Measurements from ENCODE around the gene CLDN24. TPM values are rescaled to one million over a fixed set of nuclear protein-coding genes. Genes with fewer than 3 reads are reported as not detected.

CLDN24 gene
- total RNA-seq, 1 donor from 2014 or later: not detected

- ATAC-seq (ENCODE audit: low read depth) (no peak), DNase-seq (no peak)
- intact Hi-C loops (cut with micrococcal nuclease): no loop called here
- ChIA-PET CTCF (no interaction called here), POLR2A (no interaction called here)
- peaks cover 2% of the 10 kb centered on the region for H3K27me3 Mint-ChIP-seq
- H3K9me3 Mint-ChIP-seq: no peaks in the 10 kb centered on the region
- no peak for TF ChIP-seq CTCF (IDR thresholded peaks at IDR 0.05)
- H3K4me1 Mint-ChIP-seq: no peaks in the 10 kb centered on the region
- H3K27ac Mint-ChIP-seq: no peak overlapping the region
- H3K4me3 Mint-ChIP-seq: no peak overlapping the region
- no peaks in the 10 kb centered on the region for H3K36me3 Mint-ChIP-seq (ENCODE audit: low read depth)
Measured at GRCh38 chr4:183362916-183363542, 40.8 kb upstream of the CLDN24 start.

GRCh38 chr4:183362036-183362435, 39.8 kb upstream of the CLDN24 start:
- Mint-ChIP-seq H3K27me3 (peaks cover 2% of the 10 kb centered on the region), H3K4me1 (no peaks in the 10 kb centered on the region), H3K4me3 (no peak overlapping the region), H3K27ac (no peak overlapping the region), H3K36me3 (ENCODE audit: low read depth) (no peaks in the 10 kb centered on the region), H3K9me3 (no peaks in the 10 kb centered on the region)
- POLR2A ChIA-PET: no interaction called here
- DNase-seq (no peak), ATAC-seq (ENCODE audit: low read depth) (no peak)
- intact Hi-C loops (cut with micrococcal nuclease): no loop called here
- CTCF ChIA-PET: no interaction called here
- TF ChIP-seq CTCF (IDR thresholded peaks at IDR 0.05): no peak

DNA sequence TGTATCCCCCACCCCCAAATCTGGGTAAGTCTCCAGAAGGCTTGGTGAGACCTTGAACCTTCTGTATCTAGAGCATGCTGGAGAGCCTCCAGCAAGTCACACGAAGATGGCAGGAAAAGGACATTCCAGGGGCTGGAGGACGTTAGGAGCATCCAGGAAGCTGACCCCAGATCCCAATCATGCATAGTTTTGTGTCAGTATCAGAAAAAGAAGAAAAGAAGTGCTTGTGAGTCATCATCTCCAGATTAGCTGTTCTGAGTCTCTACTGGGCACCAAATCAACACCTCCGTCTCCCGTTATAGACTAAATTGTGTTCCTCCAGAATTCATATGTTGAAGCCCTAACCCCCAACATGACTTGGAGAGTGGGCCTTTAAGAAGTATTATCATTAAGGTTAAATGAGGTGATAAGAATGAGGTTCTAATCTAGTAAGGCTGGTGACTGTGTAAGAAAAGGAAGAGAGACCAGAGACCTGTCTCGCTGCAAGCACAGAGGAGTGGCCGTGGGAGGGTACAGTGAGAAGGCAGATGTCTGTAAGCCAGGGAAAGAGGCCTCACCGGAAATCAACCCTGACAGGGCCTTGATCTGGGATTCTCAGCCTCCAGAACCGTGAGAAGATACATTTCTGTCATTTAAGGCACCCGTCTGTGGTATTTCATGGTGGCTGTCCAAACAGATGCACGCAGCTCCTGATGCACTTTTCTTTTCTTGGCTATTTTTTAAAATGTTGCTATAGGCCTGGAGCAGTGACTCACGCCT, 38.1 kb upstream of the CLDN24 start:
- H3K27ac Mint-ChIP-seq: no peak overlapping the region
- TF ChIP-seq CTCF (IDR thresholded peaks at IDR 0.05): no peak
- CTCF ChIA-PET: no interaction called here
- no peak for DNase-seq
- H3K4me1 Mint-ChIP-seq: no peaks in the 10 kb centered on the region
- intact Hi-C loops (cut with micrococcal nuclease): no loop called here
- H3K9me3 Mint-ChIP-seq: no peaks in the 10 kb centered on the region
- ATAC-seq (ENCODE audit: low read depth): no peak
- POLR2A ChIA-PET: no interaction called here
- no peak overlapping the region for H3K4me3 Mint-ChIP-seq
- H3K27me3 Mint-ChIP-seq: no peaks in the 10 kb centered on the region
- H3K36me3 Mint-ChIP-seq (ENCODE audit: low read depth): no peaks in the 10 kb centered on the region

DNA sequence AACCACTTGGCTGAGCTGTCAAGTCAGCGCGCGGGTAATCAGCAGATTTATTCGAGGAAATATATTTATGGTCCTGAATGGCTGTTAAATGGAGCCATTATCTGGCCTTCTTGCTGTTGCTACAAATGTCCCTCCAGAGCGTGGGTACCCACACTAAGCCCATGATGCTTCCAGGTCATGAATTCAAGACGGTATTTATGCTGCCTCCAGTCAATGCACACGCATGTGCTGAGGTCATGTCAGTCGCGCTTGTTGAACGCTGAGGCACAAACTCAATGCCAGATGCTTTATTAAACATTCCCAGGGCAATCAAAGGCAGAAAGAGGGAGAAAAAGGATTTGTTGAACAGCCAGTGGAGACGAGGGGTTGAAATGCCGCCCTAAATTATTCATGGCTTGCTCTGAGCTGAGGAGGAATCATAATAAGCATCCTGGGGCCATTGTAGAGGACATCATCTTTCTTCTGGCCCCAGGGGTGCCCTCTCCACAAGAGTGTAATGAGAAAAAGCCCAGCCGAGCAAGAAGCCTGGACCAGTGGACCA, 36.1 kb upstream of the CLDN24 start:
- no peak for TF ChIP-seq CTCF (IDR thresholded peaks at IDR 0.05)
- H3K4me1 Mint-ChIP-seq: no peaks in the 10 kb centered on the region
- POLR2A ChIA-PET: no interaction called here
- DNase-seq (no peak), ATAC-seq (ENCODE audit: low read depth) (no peak)
- no peak overlapping the region for H3K4me3 Mint-ChIP-seq
- CTCF ChIA-PET: no interaction called here
- no peak overlapping the region for H3K27ac Mint-ChIP-seq
- no peaks in the 10 kb centered on the region for H3K36me3 Mint-ChIP-seq (ENCODE audit: low read depth)
- no peaks in the 10 kb centered on the region for H3K9me3 Mint-ChIP-seq
- H3K27me3 Mint-ChIP-seq: no peaks in the 10 kb centered on the region
- intact Hi-C loops (cut with micrococcal nuclease): no loop called here

DNA sequence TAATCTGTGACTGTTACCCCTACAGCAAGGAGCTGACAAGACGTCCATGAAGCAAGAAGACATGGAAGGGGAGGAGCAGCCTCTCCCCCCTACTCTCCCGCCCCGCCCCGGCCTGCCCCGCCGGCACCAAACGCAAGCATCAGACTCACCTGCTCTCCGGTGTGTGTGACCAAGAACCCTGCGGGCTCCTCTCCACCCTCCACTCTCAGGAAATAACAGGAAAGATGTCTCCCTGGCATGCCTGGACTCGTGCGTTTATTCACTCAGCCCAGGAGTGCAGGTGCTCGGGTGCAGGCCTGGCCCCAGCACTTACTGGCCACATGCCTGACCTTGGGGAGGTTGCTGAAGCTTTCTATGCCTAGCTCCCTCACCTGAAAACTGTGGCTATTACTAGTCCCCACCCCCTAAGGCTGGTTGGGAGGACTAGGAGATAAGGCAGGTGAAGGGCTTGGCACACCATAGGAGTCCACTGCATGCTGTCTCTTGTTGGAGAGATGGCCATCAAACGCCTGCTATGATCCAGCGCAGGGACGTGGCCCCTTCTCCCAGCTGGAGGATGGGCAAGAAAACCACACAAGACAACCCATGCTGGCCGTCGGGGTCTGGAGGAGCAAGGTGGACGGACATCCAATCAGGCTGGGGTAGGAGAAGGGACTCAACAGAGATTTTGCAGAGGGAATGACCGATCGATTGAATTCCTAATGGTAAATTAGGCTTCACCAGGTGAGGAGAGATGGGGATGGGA, 34.9 kb upstream of the CLDN24 start:
- H3K9me3 Mint-ChIP-seq: no peaks in the 10 kb centered on the region
- ATAC-seq (ENCODE audit: low read depth) (no peak), DNase-seq (no peak)
- no peaks in the 10 kb centered on the region for H3K27me3 Mint-ChIP-seq
- TF ChIP-seq CTCF (IDR thresholded peaks at IDR 0.05): no peak
- H3K4me1 Mint-ChIP-seq: no peaks in the 10 kb centered on the region
- POLR2A ChIA-PET: no interaction called here
- H3K27ac Mint-ChIP-seq: no peak overlapping the region
- H3K4me3 Mint-ChIP-seq: no peak overlapping the region
- intact Hi-C loops (cut with micrococcal nuclease): no loop called here
- CTCF ChIA-PET: no interaction called here
- no peaks in the 10 kb centered on the region for H3K36me3 Mint-ChIP-seq (ENCODE audit: low read depth)
